ENCODE data around the gene DHRS7C.
A peak's percentile ranks its signal among the peaks of the same experiment; 100 is the strongest.
"Not testable (repeated sequence)": the region's sequence is repeated elsewhere in the genome, so short reads cannot be mapped to it uniquely, and the experiment has no call there.

DHRS7C gene

DNA sequence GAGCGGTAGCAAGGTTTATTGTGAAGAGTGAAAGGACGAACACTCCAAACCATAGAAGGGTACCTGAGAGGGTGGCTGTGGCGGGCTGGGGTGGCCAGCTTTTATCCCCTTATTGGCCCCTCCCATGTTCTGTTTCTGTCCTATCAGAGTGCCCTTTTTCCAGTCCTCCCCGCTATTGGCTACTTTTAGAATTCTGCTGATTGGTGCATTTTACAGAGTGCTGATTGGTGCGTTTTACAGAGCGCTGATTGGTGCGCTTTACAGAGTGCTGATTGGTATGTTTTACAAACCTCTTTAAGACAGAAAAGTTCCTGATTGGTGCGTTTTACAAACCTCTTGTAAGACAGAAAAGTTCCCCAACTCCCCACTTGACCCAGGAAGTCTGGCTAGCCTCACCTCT, 18.0 kb upstream of the DHRS7C start:
- DNase-seq, result no peak

DNA sequence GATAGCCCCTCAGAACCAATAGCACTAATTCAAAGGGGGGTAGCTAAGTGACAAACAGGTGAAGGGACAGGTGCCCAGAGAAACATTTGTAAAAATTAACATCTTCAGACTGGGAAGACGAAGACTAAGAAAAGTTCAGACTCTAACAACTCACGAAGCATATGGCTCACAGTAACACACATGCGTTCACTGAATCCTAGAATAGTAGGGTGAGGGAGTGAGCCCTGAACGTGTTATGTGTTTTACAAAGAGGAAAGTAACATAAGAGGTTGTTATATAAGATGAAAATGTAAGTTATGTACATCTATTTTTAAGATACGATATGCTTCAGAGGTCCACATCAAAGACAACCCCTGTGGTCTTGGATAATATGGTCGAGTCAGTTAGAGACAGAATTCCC, 15.3 kb upstream of the DHRS7C start:
- DNase-seq, result no peak

DNA sequence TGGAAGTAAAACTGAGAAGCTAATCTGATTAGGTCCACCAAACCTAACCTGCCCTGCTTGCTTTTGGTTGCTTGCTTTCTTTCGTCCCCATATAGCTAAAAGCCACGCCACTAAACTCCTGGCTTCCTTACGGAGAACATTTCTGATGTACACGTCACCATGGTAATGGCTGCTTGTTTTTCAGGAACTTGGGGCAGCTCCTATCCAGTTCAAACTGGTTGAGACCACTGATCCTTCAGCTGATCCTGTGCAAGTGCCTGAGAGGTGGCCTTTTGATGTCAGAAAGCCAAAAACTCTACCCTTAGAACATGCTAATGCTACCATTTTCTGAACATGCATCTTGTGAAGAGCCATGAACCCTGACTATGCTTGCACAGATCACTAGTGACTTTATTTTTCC, 14.4 kb upstream of the DHRS7C start:
- no peak for DNase-seq

DNA sequence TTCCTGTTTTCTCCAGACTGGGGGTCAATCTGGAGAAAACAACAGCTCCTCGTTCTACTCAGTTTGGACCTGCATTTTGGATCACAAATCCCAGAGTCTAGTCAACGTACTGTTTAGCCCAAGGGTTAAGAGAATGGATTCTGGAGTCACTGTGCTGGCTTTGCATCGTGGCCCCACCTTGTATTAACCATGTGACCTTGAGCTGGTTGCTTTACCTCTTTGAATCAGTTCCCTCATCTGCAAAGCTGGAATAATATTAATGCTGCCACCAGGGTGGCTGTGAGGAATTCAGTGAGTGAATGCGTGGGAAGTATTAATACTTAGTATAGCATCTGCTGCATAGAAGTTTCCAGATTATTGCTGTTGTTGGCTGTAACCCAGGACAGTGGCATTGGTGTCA, 11.3 kb upstream of the DHRS7C start:
- DNase-seq, result no peak

DNA sequence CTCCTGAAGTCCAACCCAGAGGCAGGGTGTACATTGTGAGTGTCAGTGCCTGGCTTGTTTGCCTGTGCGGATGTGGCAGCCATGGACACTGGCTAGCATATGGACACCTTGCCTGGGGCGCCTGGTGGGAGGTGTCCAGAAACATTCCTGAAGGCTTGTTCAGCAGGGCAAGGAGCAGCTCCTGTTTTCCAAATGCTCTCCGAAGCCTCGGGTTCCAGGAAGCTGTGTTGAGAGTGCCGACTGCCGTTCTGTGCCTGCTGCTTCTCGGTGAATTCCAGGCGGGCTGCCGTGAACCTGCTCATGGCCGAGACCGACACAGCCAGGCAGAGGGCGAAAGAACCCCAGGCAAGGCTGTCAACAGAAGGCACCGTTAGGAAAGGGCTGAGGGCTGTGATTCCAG, 10.9 kb upstream of the DHRS7C start:
- DNase-seq, result no peak

DNA sequence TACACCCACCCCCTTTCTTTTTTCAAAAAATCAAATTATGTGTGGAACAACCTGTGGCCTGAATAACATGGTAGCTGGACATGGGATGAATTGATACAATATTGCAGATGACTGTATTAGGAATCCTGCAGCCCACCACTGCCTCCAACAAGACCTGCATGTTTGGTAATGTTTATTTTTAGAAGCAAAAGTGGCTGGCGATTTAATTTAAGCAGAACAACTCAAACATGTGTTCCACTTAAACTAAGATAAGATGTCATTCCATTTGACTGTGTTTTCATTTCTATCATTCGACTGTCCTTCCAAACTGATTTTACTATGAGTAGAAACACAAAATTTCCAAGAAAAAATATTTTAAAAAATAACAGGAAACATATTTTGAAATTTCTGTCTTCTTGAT, 10.1 kb upstream of the DHRS7C start:
- DNase-seq, result no peak

DNA sequence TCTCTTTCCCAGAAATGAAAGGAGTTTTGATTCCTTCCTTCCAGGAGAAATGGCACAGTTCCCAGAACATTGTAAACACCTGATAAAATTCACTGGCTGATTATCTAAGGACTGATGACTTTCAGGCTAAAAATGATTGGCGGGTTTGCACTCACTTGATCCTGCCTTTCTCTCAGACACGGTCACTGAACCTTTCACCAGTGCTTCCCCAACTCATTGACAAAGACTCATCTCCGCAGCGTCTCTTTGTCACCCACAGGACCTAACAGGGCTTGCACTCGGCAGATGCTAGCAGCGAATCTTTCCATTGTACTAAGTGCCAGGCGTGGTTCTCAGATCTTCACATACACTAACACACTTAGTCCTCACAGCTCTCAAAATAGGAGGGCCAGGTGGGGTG, 7.3 kb upstream of the DHRS7C start:
- DNase-seq, result peak; percentile 79

DNA sequence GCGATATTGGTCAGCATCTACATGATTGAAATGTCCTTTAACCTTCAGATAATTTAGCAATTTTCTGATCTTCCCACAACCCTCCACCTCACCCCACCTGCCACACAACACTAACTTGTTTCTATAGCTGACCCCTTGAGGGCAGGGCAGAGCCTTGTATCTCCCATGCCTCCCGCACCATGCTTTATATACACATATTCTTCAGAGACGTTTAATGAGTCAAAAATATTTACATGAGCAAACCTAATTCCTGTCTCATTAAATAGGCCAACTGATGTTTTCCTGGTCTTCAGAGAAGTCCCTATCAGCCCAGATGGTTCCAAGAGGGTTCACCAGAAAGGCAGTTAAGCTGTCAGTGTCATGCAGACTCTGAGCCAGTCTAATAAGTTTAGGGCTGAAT, 6.6 kb upstream of the DHRS7C start:
- no peak for DNase-seq

DNA sequence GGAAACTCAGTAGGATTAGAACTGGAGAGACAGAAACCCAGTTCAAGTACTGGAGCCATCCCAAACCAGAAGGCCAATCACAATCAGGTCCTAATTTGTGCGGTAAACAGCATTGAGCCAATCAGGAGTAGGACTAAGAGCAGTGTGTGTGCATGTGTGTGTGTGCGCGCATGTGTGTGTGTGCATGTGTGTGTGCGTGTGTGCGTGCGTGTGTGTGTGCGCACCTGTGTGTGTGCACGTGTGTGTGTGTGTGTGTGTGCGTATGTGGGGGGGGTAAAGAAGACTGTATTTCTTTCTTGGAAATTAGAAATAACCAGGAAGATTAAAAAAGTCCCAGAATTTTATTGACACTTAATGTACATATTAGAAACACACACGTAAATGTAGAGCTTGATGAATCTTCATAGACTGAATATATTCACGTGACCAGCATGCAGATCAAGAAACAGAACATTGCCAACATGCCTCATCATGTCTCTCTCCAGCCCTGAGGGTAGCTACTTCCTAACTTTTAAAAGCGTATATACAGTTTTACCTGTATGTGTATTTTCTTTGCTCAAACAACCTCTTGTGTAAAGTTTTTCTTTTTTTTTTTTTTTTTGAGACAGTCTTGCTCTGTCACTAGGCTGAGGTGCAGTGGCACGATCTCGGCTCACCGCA, 919 bp upstream of the DHRS7C start:
- no peak for DNase-seq

DNA sequence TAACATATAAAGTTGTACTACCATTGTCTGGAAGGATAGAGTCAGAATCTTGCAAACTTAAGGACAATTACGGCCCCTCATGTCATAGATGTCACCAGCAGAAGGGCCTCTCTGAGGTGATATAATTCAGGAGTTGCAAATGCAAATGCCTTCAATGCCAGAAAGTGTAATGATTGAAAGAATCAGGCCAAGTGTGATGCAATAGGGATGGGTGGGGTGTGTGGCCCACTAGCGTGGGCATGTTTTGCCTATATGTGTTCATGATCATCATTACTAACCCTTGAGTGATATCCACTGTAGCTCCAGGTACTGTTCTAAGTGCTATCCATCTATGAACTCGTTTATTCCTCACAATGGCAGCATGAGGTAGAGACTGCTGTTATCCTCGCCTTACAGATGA, 1.1 kb downstream of the DHRS7C start:
- DNase-seq, result no peak

DNA sequence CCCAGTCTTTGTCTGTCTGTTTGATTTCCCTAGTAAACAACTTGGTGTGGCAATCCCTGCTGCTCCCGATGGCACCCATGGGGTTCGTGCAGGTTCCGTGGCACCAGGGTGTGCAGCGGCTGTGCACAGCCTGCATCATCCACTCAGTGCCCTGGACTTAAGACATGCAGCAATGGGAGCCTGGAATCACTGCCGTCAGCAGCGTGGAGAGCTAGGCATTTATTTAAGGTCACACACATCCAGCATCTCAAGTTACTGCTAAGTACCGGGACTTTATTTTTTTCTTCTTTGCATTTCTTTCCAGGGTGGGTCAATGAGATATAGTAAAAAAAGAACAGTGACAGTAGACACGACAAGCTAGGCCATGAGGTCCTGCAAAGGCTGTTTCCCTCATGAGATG, 2.8 kb downstream of the DHRS7C start:
- no peak for DNase-seq

DNA sequence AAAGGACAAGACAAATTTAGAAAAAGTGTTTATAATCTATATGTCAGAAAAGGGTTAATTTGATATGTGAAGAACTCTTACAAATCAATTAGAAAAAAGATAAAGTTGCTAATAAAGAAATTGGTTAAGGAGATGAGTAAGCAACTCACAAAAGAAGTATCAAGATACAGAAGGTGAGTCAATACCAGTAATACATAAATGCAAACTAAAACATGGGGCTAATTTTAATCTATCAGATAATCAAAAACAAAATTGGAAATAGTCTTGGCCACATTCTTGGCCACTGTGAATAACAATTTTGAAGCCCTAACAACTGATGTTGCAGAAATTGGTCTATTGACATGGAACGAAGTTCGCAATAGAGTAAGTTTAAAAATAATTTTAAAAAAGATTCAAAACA, 6.8 kb downstream of the DHRS7C start:
- no peak for DNase-seq

DNA sequence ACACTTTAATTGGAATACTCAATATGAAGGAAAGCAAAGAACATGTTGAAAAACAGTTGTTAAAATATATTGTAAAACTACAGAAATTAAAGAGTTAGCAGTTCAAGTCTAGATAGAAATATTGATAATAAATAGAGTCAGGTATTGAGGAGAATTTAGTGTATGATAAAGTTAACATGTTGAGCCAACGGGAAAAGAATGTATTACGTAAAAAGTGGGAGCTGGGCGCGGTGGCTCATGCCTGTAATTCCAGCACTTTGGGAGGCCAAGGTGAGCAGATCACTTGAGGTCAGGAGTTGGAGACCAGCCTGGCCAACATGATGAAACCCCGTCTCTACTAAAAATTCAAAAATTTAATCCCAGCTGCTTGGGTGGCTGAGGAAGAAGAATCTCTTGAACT, 7.9 kb downstream of the DHRS7C start:
- DNase-seq, result not testable (repeated sequence)

DNA sequence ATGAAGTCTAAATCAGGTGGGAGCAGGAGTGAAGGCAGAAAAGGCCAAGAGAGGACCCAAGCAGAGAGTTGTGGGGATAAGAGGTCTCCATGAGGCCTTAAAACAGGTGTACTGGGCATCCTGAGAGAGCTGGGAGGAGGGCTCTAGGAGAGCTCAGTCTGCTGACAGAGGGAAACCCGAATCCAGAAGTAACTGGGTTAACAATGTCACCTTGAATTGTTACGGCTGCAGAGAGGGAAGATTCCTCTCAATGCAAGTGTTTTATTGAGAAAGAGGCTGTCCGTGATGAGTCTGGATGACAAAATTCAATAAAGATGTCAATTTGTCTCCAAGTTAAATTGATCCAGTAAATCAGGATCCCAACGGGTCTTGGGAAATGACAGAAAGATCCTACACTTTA, 8.3 kb downstream of the DHRS7C start:
- DNase-seq, result no peak

DNA sequence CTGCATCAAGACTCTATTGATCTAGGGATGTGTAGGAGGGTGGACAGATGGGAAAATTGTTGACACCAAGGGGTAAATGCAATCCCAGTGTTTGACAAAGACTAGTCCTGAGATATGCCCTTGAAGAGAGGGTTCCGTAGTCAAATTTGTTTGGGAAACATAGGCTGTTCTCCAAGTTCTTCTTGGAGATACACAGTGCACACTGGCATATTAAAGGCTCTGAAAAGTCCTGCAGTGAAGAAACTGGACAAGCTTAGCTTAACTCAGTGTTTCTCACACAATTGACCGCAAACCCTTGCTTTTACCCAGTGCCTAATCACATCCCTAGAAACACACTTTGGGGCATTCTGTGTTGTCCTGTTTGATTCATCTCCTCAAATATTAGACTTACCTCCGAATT, 10.8 kb downstream of the DHRS7C start:
- DNase-seq, result no peak

DNA sequence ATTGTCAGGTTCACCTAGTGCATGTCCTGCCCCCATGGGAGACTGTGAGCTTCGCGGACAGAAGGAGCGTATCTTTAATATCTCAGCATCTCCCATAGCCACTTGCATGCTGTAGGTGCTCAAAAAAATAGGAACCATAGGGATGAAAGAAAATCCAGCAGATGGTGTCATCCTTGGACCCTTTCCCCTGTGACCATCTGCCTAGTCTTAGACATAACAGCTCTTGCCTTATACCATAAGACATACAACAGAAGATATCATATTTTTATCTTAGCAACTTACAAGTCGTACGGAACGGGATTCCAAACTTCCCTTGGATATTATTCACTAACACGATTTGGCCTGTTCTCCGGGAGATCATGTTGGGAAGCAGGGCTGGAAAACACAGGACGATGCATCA, 14.5 kb downstream of the DHRS7C start:
- no peak for DNase-seq

DNA sequence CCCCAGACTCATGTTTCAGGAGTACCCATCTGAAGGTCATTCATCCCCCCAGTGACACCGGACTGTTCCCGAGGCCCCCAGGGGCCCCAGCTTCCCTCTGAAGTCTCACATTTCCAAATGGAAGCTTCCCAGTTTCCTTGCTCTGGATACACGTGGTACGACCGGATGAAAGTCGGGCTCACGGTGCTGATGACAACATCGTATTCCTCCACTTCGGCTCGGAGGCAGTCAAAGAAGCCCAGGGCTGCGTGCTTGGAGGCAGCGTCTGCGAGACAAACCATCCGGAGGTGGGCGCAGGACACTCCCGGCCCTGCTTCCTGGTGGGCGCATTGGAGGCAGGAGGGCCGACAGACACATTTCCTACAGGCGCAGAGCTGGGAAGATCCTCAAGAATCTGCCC, 18.7 kb downstream of the DHRS7C start:
- DNase-seq, result no peak

DNA sequence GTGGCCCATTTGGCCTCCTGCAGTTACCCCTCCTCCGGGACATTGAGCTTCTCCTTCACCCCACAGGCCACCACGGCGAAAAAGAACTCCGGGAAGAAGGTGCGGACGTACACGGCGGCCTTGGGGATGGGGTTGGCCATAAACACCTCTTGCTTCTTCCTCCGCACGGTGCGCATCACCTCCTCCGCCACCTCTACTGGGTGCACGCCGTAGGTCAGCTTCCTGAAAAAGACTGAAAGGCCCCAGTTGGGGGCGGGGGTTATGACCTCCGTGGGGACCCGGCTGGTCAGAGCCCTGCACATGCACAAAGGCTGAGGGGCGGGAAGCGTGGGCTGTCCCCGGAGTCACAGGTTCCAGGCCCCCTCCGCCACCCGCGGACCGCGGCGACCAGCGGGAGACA, 19.9 kb downstream of the DHRS7C start:
- DNase-seq, result no peak

DNA sequence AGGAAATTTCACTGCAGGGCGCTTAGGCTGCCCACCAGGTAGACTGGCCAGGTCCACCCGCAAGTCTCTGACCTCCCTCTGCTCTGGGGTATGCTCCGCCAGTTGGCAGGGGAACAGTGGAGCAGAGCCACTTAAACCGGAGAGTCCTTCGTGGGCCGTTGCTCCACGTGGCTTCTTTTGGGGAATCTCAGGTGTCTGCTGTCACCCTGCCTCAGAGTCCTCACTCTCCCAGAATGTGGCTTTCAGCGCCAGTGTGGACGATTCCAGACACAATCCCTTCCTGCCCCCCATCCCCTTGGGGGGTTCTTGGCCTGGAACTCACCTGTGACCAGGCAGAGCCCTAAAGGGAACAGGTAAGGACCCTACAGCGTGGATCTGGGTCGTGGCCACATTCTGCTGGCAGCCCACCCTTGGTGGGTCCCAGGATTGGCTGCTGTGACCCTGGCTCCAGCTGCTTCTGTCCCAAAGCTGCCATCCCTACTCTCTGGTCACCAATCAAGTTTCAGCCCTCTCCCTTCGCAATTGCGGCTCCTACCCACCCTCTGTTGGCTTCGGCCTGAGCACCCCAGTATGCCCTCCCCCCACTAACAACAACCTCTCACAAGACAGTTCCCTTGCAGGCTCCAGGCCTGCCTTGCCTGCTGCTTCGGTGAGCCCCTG, 22.2 kb downstream of the DHRS7C start:
- DNase-seq, result no peak

DNA sequence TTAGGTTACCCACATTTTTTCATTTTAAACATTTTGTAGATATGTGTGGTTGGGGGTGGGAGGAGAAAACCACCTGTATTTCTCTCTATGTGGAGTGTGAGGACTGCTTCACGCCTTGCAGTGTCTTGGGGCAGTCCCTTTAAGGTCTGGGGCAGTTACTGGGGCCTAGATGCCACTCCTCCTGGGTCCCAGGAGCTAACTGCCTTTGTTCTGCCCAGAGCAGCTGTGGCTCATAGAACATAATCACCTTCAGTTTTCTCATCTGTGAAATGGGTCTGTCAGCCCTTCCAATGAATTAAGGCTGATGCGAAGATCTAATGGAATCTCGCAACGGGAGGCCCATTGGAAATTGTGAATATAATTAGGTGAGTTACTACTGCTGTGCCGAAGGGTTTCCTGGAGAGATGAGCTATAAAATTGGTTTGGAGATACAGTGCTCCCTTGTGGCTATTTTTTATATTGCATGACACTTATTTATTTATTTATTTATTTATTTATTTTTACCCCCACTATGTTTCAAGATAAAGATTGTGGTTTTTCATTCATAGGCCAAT, 22.9 kb downstream of the DHRS7C start:
- peak; percentile 8 for DNase-seq

DNA sequence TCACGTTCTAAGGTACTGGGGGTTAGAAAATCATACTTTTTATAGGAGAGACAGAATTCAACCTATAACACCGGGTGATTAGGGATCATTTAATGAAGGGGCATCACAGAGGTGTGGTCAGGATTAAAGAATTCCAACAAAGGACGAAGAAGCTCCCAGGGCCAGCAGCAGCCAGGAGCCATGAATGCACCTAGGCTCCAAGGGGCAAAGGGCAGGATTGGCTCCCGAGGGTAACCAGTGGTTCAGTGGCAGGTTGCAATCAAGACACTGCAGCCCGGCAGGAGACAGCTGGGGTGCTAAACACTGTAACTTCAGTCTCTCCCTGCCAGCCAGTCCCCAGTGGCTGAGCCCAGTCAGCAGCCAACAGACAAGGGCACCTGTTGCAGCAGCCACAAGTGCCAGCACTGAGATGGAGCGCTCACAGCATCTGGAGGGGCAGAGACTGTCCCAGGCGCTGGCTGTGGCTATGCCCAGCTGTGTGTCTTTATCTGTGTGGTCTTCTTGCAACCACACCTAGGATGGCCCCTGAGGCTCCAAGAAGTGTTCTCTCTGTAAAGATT, 23.9 kb downstream of the DHRS7C start:
- DNase-seq, result no peak

DNA sequence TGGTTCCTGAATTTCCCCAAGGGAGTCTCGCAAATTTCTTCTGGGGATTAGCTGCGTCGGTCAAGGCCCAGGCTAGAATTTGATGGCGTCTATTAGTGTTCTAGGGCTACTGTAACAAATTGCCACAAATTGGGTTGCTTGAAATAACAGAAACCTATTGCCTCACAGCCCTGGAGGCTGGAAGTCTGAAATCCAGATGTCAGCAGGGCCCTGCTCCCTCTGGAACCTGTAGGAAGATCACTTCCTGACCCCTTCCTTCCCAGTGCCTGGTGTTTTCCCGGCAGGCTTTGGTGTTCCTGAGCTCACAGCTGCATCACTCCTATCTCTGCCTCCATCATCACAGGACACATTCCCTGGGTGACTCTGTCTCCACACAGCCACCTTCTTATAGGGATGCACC, 24.4 kb downstream of the DHRS7C start:
- no peak for DNase-seq

DNA sequence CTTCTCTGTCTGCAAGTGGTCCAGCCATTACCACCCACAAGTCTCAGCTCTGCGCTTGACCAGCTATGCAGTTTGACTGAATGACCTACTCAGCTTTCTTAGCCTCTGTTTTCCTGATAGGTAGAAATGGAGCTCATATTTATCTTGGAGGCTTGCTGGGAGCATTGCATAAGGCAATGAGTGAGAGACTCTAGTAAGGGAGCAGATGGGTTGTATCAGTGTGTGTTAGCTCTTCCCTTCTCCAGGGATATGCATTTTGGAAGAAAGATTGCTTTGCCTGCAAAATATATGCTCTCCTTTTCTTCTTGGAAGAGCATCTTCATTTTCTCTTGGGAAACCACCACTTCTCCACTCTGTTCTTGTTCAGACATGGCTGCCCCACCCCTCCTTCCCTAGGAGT, 26.1 kb downstream of the DHRS7C start:
- no peak for DNase-seq

DNA sequence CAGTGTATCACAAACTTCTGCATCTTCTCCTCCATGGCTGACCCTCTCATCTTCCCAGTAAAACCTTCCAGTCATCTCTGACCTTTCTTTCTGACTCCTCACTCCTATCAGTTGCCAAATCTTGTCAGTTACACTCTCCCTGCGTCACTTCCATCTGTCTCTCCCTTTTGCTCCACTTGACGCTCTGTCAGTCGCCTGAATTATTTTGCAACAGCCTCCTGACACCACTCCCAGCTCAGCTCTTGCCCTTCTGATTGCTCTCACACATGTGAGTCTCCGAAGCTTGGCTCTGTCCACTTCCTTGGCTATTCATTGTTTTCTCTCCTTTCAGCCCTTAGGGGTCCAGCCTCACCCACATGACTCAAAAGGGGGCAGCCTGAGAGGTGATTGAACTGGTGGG, 27.7 kb downstream of the DHRS7C start:
- no peak for DNase-seq

DNA sequence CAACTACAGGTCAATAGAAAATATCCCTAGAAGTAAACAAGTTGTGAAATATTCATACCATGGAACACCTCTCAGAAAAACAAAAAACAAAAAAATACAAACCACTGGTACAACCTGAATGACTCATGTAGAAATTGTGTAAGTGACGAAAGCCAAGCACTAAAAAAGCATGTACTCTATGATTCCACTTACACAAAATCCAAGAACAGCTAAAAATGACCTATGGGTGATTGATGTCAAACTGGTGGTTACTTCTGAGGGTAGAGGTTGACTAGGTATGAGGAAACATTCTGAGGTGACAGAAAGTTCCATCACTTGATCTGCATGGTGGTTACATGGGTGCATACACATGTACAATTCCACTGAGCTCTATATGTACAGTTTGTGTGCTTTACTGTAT, 31.1 kb downstream of the DHRS7C start:
- no peak for DNase-seq

All from NCI-H2227 treated with DMSO at 0.1 percent for 48 hours (cell line).